BE2C (cell line): Measurements from ENCODE around the gene SLC5A10.
A peak's percentile ranks its signal among the peaks of the same experiment; 100 is the strongest.

Experiments used
- DNase-seq: peaks from one replicate; pipeline ENCODE4 v3.0.0-alpha.2; 2020
- H3K27me3 ChIP-seq: fragments of 250-450 bp; sonication (Bioruptor Pico); 2 replicates; pipeline ENCODE4 v1.5.1; 2020; ENCODE audit warnings: mild to moderate bottlenecking
- H3K36me3 ChIP-seq: fragments of 250-450 bp; sonication (Bioruptor Pico); 2 replicates; pipeline ENCODE4 v1.5.1; 2020; ENCODE audit warnings: mild to moderate bottlenecking
- H3K4me1 ChIP-seq: fragments of 250-450 bp; sonication (Bioruptor Pico); 2 replicates; pipeline ENCODE4 v1.5.1; 2020
- H3K4me3 ChIP-seq: 2 replicates; pipeline ENCODE4 v1.5.1; 2011; ENCODE audit warnings: low read depth, low read length
- H3K9me3 ChIP-seq: fragments of 250-450 bp; sonication (Bioruptor Pico); 2 replicates; pipeline ENCODE4 v1.5.1; 2020
- CTCF ChIP-seq: IDR thresholded peaks from 2 replicates; pipeline ENCODE4 v1.5.1; 2012; ENCODE audit warnings: mild to moderate bottlenecking, low read depth, low read length

SLC5A10 gene

GRCh38 chr17:18999394-18999793 is 47.4 kb downstream of the SLC5A10 start:
- TF ChIP-seq CTCF: no peak
- Histone ChIP-seq H3K9me3 (no peaks in the 10 kb centered on the region), H3K27me3 (no peaks in the 10 kb centered on the region), H3K36me3 (no peaks in the 10 kb centered on the region), H3K4me1 (no peaks in the 10 kb centered on the region), H3K4me3 (no peak overlapping the region)
- DNase-seq: no peak

DNA sequence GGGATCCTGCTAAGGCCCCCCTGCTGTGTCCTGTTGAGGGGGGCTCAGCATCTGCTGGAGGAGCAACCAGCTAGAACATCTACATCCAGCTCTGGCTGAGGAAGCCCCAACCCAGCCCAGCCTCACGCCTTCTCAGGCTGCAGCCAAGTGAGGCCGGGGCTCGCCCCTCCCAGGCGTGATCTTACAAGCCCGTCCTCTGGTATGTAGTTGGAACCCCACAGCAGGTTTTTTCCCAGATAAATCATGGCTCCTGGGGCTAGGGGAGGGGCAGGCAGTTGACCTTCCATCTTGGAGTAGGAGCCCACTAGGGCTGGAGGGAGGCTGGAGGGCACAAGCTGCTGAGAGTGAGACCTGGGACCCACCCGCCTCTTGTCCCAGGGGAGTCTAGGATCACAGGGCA is 47.9 kb downstream of the SLC5A10 start:
- Histone ChIP-seq H3K27me3 (no peaks in the 10 kb centered on the region), H3K9me3 (no peaks in the 10 kb centered on the region), H3K4me3 (no peak overlapping the region), H3K36me3 (no peaks in the 10 kb centered on the region), H3K4me1 (no peaks in the 10 kb centered on the region)
- DNase-seq: no peak
- TF ChIP-seq CTCF: no peak

DNA sequence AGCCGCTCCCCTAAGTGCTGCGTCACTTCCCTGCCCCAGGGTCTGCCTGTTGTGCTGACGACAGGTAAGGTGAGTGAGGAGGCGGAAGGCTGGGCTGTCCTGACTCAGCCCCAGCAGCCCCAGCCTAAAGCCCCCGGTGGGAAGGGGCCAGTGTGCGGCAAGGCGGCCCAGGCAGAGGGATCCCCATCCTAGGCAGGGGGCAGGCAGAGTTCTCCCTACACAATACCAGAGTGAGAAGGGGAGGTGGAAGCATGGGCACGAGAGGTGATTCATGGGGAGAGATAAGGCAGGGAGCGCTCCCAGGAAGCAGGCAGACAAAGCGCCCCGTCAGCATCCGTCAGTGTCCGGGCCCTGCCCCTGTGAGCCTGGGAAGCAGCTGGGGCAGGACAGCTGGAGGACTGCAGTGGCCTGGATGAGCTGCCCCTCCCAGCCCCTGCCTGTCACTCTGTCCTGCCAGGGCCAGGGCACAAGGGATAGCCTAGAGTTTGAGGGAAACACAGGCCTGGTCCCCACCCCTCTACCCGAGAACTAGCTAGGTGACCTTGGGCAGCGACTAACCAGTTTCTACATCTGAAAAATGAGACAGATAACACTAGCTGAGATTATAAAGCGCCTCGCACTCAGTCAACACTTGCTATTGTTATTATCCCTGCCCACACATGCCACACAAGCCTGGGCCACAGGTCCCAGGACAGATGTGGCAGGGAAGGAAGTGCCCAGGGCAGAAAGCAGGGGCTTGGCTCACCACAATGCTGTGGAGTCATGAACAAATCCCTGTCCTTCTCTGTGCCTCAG is 48.8 kb downstream of the SLC5A10 start:
- DNase-seq: peak; percentile 18
- H3K27me3 ChIP-seq: no peaks in the 10 kb centered on the region
- H3K36me3 ChIP-seq: no peaks in the 10 kb centered on the region
- H3K4me1 ChIP-seq: no peaks in the 10 kb centered on the region
- no peaks in the 10 kb centered on the region for H3K9me3 ChIP-seq
- TF ChIP-seq CTCF: no peak
- H3K4me3 ChIP-seq: no peak overlapping the region

GRCh38 chr17:19001907-19002590 is 50.1 kb downstream of the SLC5A10 start:
- DNase-seq: no peak
- H3K4me3 ChIP-seq: no peak overlapping the region
- TF ChIP-seq CTCF: no peak
- no peaks in the 10 kb centered on the region for H3K36me3 ChIP-seq
- no peaks in the 10 kb centered on the region for H3K27me3 ChIP-seq
- no peaks in the 10 kb centered on the region for H3K9me3 ChIP-seq
- no peaks in the 10 kb centered on the region for H3K4me1 ChIP-seq

DNA sequence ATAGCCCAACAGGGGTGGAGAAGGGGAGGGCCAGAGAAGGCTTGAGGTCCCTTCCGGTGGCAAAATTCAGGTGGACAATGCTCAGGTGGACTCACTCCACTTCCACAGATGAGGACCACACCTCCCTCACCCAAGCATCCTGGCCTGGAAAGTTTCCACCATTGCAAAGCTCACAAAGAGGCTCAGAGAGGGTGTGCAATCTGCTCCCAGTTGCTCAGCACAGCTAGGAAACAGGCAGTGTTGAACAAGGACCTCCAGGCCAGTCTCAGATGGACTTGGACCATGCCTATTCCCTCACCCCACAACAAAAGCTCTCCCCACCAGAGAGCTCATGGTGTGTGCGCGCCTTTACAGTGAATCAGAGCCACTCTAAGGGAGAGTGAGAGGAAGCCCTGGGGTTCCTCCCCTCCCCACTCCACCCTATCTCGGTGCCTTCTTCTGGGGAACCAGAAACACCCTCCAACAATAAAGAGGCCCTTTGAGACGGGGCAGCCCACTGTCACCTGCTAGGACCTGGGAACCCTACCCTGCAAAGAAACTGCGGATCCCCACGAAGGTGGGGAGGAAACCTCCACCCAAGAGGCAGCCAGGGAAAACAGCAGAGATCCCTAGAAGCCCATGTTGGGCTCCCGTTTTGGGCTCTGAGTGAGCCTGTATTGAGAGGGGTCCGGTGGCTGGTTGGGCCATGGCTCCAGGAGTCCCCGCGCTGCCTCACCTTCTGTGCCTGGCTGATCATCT is 51.0 kb downstream of the SLC5A10 start:
- H3K36me3 ChIP-seq: no peaks in the 10 kb centered on the region
- H3K27me3 ChIP-seq: no peaks in the 10 kb centered on the region
- DNase-seq: no peak
- no peak overlapping the region for H3K4me3 ChIP-seq
- H3K9me3 ChIP-seq: no peaks in the 10 kb centered on the region
- H3K4me1 ChIP-seq: no peaks in the 10 kb centered on the region
- TF ChIP-seq CTCF: no peak
